MCF 10A (cell line): ENCODE measurements around the gene DSC1. TPM values are rescaled to one million over a fixed set of nuclear protein-coding genes. Genes with fewer than 3 reads are reported as not detected.
"Not testable (repeated sequence)": the region's sequence is repeated elsewhere in the genome, so short reads cannot be mapped to it uniquely, and the experiment has no call there.

Experiments
- BruUV-seq: library from RNA; stranded (reverse); fragments of 400-500 nt; replicated peaks from 2 replicates; lab custom pipeline; 2021; lab: Mats Ljungman, UMichigan
- CTCF ChIA-PET: fragments of 300-600 bp; sonication (Branson Sonifier 250); formaldehyde crosslinking; extraction: SDS; loops from one replicate; lab custom pipeline; 2021; ENCODE audit warnings: antibody characterized with exemption, inconsistent platforms; lab: Yijun Ruan, JAX
- POLR2A ChIA-PET: fragments of 300-600, 350-650 bp; sonication (Branson Sonifier 250); formaldehyde crosslinking; extraction: SDS; loops from one replicate; lab custom pipeline; 2020; ENCODE audit warnings: antibody characterized with exemption, inconsistent platforms; lab: Yijun Ruan, JAX
- DNase-seq: peaks from one replicate; pipeline ENCODE4 v3.0.0-alpha.2; 2018; ENCODE audit not compliant: unreplicated experiment
- H3K27ac Mint-ChIP-seq: one replicate; pipeline ENCODE4 v1.8.0; 2022; ENCODE audit warnings: mild to moderate bottlenecking, low read depth, mixed read lengths; ENCODE audit not compliant: unreplicated experiment
- H3K27me3 Mint-ChIP-seq: one replicate; pipeline ENCODE4 v1.8.0; 2022; ENCODE audit warnings: mixed read lengths; ENCODE audit not compliant: insufficient read depth, unreplicated experiment
- H3K36me3 Mint-ChIP-seq: one replicate; pipeline ENCODE4 v1.8.0; 2022; ENCODE audit warnings: mild to moderate bottlenecking, moderate library complexity, mixed read lengths; ENCODE audit not compliant: insufficient read depth, unreplicated experiment
- H3K4me1 Mint-ChIP-seq: one replicate; pipeline ENCODE4 v1.8.0; 2022; ENCODE audit warnings: mixed read lengths; ENCODE audit not compliant: insufficient read depth, unreplicated experiment
- H3K4me3 Mint-ChIP-seq: one replicate; pipeline ENCODE4 v1.8.0; 2022; ENCODE audit warnings: mild to moderate bottlenecking, moderate library complexity, mixed read lengths; ENCODE audit not compliant: unreplicated experiment
- H3K9me3 Mint-ChIP-seq: one replicate; pipeline ENCODE4 v1.8.0; 2022; ENCODE audit warnings: mixed read lengths; ENCODE audit not compliant: unreplicated experiment
- intact Hi-C: fragments of 100-400 bp; cut with micrococcal nuclease; formaldehyde crosslinking; loops from 2 replicates; pipeline ENCODE4 v1.14.1; 2022
- total RNA-seq: library from RNA; stranded (reverse); gene quantifications from 2 replicates; pipeline ENCODE4 v1.2.3, GENCODE V29; 2022
- TF ChIP-seq, protein P1 (sequence below): fragments of 200-600 bp; IDR thresholded peaks from one replicate; pipeline ENCODE4 v1.8.0; 2022; ENCODE audit warnings: antibody characterized with exemption, mild to moderate bottlenecking; ENCODE audit not compliant: unreplicated experiment

Gene DSC1
- total RNA-seq, 1 experiment from 2014 or later = not detected

GRCh38 chr18:31138709-31139108 is 23.9 kb downstream of the DSC1 start:
- intact Hi-C loops = no loop called here
- no TSS peak for BruUV-seq
- Mint-ChIP-seq H3K9me3 (no peaks in the 10 kb centered on the region), H3K4me3 (no peak overlapping the region), H3K27me3 (no peaks in the 10 kb centered on the region), H3K4me1 (no peaks in the 10 kb centered on the region), H3K27ac (no peak overlapping the region), H3K36me3 (no peaks in the 10 kb centered on the region)
- DNase-seq = no peak
- CTCF ChIA-PET = interaction anchor here (0.6 kb wide), 1 partner anchor 1385 kb away, joined by 3 read pairs; no protein-coding TSS in a partner anchor
- POLR2A ChIA-PET = no interaction called here
- TF ChIP-seq, protein P1, sequence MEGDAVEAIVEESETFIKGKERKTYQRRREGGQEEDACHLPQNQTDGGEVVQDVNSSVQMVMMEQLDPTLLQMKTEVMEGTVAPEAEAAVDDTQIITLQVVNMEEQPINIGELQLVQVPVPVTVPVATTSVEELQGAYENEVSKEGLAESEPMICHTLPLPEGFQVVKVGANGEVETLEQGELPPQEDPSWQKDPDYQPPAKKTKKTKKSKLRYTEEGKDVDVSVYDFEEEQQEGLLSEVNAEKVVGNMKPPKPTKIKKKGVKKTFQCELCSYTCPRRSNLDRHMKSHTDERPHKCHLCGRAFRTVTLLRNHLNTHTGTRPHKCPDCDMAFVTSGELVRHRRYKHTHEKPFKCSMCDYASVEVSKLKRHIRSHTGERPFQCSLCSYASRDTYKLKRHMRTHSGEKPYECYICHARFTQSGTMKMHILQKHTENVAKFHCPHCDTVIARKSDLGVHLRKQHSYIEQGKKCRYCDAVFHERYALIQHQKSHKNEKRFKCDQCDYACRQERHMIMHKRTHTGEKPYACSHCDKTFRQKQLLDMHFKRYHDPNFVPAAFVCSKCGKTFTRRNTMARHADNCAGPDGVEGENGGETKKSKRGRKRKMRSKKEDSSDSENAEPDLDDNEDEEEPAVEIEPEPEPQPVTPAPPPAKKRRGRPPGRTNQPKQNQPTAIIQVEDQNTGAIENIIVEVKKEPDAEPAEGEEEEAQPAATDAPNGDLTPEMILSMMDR = no peak

DNA sequence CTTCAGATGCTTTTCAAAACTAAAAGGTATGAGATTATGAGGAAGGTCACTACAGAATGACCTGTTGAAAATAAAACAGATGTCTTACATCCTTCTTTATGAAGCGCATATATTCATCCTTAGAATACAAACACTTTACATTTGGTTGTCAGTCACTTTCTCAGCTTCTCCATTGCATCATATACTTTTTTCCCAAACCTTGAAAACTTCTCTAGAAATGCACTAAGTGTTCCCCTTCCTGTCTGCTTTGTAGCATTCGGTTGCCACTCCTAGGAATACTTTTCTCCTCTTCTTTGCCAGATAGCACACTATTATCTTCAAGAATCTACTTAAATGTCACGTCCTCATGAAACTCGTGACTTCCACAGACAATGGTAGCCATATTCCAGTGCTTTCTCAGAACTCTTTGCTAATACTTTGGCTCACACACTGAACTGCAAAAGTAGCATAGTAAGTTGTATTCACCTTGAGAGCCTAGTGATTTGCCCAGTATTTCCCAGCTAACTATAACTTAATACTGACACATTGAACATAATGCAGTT is 27.6 kb downstream of the DSC1 start:
- TF ChIP-seq, protein P1 = no peak
- no peak for DNase-seq
- BruUV-seq = no TSS peak
- no peaks in the 10 kb centered on the region for H3K27me3 Mint-ChIP-seq
- ChIA-PET CTCF (no interaction called here), POLR2A (no interaction called here)
- no peaks in the 10 kb centered on the region for H3K9me3 Mint-ChIP-seq
- H3K4me1 Mint-ChIP-seq = no peaks in the 10 kb centered on the region
- no peaks in the 10 kb centered on the region for H3K36me3 Mint-ChIP-seq
- no peak overlapping the region for H3K27ac Mint-ChIP-seq
- no peak overlapping the region for H3K4me3 Mint-ChIP-seq
- intact Hi-C loops = no loop called here

GRCh38 chr18:31129398-31130115 is 33.1 kb downstream of the DSC1 start:
- no peak overlapping the region for H3K27ac Mint-ChIP-seq
- TF ChIP-seq, protein P1 = no peak
- H3K36me3 Mint-ChIP-seq = no peaks in the 10 kb centered on the region
- no peaks in the 10 kb centered on the region for H3K4me1 Mint-ChIP-seq
- intact Hi-C loops = no loop called here
- DNase-seq = no peak
- POLR2A ChIA-PET = no interaction called here
- CTCF ChIA-PET = no interaction called here
- no TSS peak for BruUV-seq
- no peaks in the 10 kb centered on the region for H3K27me3 Mint-ChIP-seq
- H3K4me3 Mint-ChIP-seq = no peak overlapping the region
- H3K9me3 Mint-ChIP-seq = no peaks in the 10 kb centered on the region

- TF ChIP-seq, protein P1 = no peak
- no peak overlapping the region for H3K27ac Mint-ChIP-seq
- no peaks in the 10 kb centered on the region for H3K4me1 Mint-ChIP-seq
- BruUV-seq = no TSS peak
- DNase-seq = no peak
- ChIA-PET CTCF (interaction anchor here (0.5 kb wide), 1 partner anchor 20 kb away, joined by 4 read pairs; no protein-coding TSS in a partner anchor), POLR2A (no interaction called here)
- intact Hi-C loops = no loop called here
- H3K36me3 Mint-ChIP-seq = no peaks in the 10 kb centered on the region
- H3K4me3 Mint-ChIP-seq = no peak overlapping the region
- no peaks in the 10 kb centered on the region for H3K27me3 Mint-ChIP-seq
- H3K9me3 Mint-ChIP-seq = no peaks in the 10 kb centered on the region
Observed at GRCh38 chr18:31125878-31126277, 36.8 kb downstream of the DSC1 start.

DNA sequence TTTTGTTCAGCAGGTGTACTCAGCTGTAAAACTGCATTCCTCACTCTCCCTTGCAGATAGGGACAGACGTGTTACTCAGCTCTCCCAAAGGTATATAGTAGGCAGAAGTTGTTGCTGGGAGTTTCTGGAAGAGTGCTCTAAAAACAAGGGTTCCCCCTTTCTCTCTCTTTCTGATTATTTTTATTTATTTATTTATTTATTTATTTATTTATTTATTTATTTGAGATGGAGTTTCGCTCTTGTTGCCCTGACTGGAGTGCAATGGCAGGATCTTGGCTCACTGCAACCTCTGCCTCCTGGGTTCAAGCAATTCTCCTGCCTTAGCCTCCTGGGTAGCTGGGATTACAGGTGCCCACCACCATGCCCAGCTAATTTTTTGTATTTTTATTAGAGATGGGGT is 39.5 kb downstream of the DSC1 start:
- H3K4me3 Mint-ChIP-seq, intact Hi-C loops, DNase-seq, CTCF ChIA-PET, BruUV-seq, H3K27me3 Mint-ChIP-seq, H3K36me3 Mint-ChIP-seq, H3K27ac Mint-ChIP-seq, H3K9me3 Mint-ChIP-seq, H3K4me1 Mint-ChIP-seq: not testable (repeated sequence)
- POLR2A ChIA-PET = interaction anchor here (1.2 kb wide), 1 partner anchor 84 kb away, joined by 3 read pairs; no protein-coding TSS in a partner anchor
